Skeletal muscle tissue (tissue), 4 donors: ENCODE data around the gene EHHADH. TPM values are rescaled to one million over a fixed set of nuclear protein-coding genes. Genes with fewer than 3 reads are reported as not detected.
"Not testable (repeated sequence)": the region's sequence is repeated elsewhere in the genome, so short reads cannot be mapped to it uniquely, and the experiment has no call there.

ENCODE experiments used
- H3K27ac ChIP-seq: one replicate; pipeline ENCODE4 v1.7.0; 2013; ENCODE audit warnings: mild to moderate bottlenecking, low read depth, low read length, inconsistent platforms
- H3K27me3 ChIP-seq, 3 donors: one replicate each; pipeline ENCODE4 v1.7.0; 2013; ENCODE audit warnings: low read length in 3 of 3; ENCODE audit not compliant: control insufficient read depth in 3 of 3, insufficient read depth in 3 of 3
- H3K36me3 ChIP-seq, 3 donors: one replicate each; pipeline ENCODE4 v1.7.0; 2013; ENCODE audit warnings: low read length in 3 of 3; ENCODE audit not compliant: control insufficient read depth in 3 of 3, insufficient read depth in 3 of 3
- H3K4me1 ChIP-seq, 3 donors: one replicate each; pipeline ENCODE4 v1.7.0; 2013; ENCODE audit warnings: low read length in 3 of 3, mild to moderate bottlenecking in 3 of 3; ENCODE audit not compliant: control insufficient read depth in 3 of 3, insufficient read depth in 3 of 3
- H3K4me3 ChIP-seq, 3 donors: one replicate each; pipeline ENCODE4 v1.7.0; 2013; ENCODE audit warnings: low read length in 3 of 3
- H3K9ac ChIP-seq, 3 donors: one replicate each; pipeline ENCODE4 v1.7.0; 2013; ENCODE audit warnings: low read length in 3 of 3, mild to moderate bottlenecking in 3 of 3, moderate library complexity in 2 of 3, low read depth in 1 of 3
- H3K9me3 ChIP-seq, 3 donors: one replicate each; pipeline ENCODE4 v1.7.0; 2013; ENCODE audit warnings: low read length in 3 of 3; ENCODE audit not compliant: control insufficient read depth in 3 of 3
- total RNA-seq: library from RNA; depleted of rRNA; stranded (reverse); fragments of >200 nt; gene quantifications from one replicate; pipeline ENCODE4 v1.2.3, GENCODE V29; 2014
- donor health status: Osteomylitis.

Gene EHHADH
- total RNA-seq = 1.0 TPM

DNA sequence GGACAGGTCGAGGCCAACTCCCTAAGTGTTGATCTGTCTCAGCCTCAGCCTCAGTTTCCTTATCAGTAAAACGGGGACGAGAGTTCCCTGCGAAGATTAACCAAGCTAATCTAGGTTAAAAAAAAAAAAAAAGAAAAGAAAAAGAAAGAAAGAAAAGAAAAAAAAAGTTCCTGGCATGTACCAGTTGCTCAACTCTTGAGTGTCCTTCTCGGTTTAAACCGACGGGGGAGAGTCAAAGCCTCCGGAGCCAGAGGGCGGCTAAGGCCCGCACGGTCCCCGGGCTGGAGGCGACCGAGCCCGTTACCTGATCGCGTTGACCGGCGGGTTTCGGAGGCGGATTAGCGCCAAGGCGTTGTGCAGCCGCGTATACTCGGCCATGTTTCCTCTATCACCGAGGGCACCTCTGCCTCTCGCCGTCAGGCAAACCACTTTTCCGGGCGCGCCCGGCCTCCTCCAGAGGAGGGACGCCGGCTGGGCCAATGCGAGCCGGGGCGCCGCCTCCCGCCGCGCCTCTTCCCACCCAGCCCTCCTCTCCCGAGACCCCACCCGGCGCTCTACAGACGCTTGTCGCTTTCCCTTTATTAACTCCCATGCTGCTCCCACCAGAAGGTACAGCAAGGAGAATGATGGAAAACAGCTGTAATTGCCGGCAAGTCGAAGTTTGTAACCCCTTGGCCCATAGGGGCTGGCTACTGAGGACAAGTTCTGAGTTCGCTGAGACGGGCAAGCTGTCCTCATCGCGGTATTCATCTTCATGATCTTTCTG is at the start of gene EHHADH:
EHHADH (minus strand) TSS at position 405 of the 766 bp plus-strand sequence; CDS start at position 378, 27 bp downstream.
- peak within 1 kb of the TSS; percentile 74 to 83 (median 76) for H3K4me3 ChIP-seq
- H3K27me3 ChIP-seq = no peaks in the 10 kb centered on the region
- H3K36me3 ChIP-seq = no peaks in the 10 kb centered on the region
- H3K9ac ChIP-seq = peak within 1 kb of the TSS; percentile 56 to 76 (median 73)
- no peak within 1 kb of the TSS for H3K27ac ChIP-seq
- peaks cover 0 to 4% (median 0%) of the 10 kb centered on the region in 3 donors for H3K9me3 ChIP-seq
- no peaks in the 10 kb centered on the region for H3K4me1 ChIP-seq

GRCh38 chr3:185299918-185300426 is 46.1 kb upstream of the EHHADH start:
- not testable (repeated sequence) for H3K27ac ChIP-seq, H3K4me3 ChIP-seq, H3K9ac ChIP-seq, H3K36me3 ChIP-seq, H3K9me3 ChIP-seq, H3K4me1 ChIP-seq, H3K27me3 ChIP-seq

DNA sequence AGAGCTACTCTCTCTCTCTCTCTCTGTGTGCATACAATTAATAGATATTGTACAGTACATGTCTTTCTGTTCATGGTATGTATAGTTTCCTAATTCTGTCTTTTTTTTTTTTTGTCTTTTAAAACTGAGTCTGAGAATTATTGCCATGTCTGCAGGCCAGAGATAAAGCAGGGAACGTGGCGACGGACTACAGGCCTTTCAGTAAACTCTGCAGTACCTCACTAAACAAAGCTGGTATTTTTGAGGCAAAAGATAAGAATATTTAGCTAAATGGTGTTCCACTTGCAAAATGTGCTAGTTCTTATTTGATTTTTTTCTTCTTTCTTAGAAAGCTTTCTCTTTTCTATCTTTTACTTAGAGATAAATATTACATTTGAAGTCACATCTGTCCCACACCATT is 44.0 kb upstream of the EHHADH start:
- Histone ChIP-seq H3K36me3 (no peaks in the 10 kb centered on the region), H3K4me3 (no peak overlapping the region), H3K4me1 (no peaks in the 10 kb centered on the region), H3K9ac (no peak overlapping the region), H3K27ac (no peak overlapping the region), H3K9me3 (no peaks in the 10 kb centered on the region), H3K27me3 (no peaks in the 10 kb centered on the region)

- no peaks in the 10 kb centered on the region for H3K4me1 ChIP-seq
- H3K4me3 ChIP-seq = no peak overlapping the region
- peaks cover 0 to 3% (median 2%) of the 10 kb centered on the region in 3 donors for H3K36me3 ChIP-seq
- H3K9me3 ChIP-seq = no peaks in the 10 kb centered on the region
- no peaks in the 10 kb centered on the region for H3K27me3 ChIP-seq
- no peak overlapping the region for H3K27ac ChIP-seq
- H3K9ac ChIP-seq = no peak overlapping the region
Observed at GRCh38 chr3:185292238-185292637, 38.4 kb upstream of the EHHADH start.

DNA sequence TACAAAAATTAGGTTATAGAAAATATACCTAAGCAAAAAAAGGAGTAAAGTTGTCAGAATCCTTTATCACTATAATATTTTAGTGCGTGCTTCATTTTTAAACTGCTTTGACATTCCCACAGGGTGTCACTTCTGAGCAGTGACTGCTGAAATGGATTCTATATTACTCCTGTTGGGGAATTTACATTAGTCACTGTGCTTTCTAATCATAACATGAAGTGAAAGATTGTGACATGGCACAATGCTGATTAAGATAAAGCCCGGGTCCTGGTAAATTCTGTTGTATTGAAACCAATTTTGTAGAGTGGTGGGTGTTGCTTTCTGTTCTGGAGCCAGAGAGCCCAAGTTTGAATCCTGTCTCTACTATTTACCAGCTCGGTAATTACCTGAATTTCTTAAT is 36.4 kb upstream of the EHHADH start:
- Histone ChIP-seq H3K4me1 (no peaks in the 10 kb centered on the region), H3K9ac (no peak overlapping the region), H3K4me3 (no peak overlapping the region), H3K27ac (no peak overlapping the region), H3K9me3 (no peaks in the 10 kb centered on the region), H3K27me3 (no peaks in the 10 kb centered on the region), H3K36me3 (peaks cover 0 to 3% (median 2%) of the 10 kb centered on the region in 3 donors)

GRCh38 chr3:185283374-185283935 is 29.6 kb upstream of the EHHADH start:
- no peak overlapping the region for H3K27ac ChIP-seq
- peaks cover 0 to 9% (median 0%) of the 10 kb centered on the region in 3 donors for H3K27me3 ChIP-seq
- peaks cover 8 to 13% (median 9%) of the 10 kb centered on the region in 3 donors for H3K4me1 ChIP-seq
- H3K9me3 ChIP-seq = peaks cover 0 to 11% (median 0%) of the 10 kb centered on the region in 3 donors
- no peak overlapping the region for H3K9ac ChIP-seq
- peak overlapping the region; percentile 81 to 98 (median 90) for H3K4me3 ChIP-seq
- H3K36me3 ChIP-seq = no peaks in the 10 kb centered on the region

DNA sequence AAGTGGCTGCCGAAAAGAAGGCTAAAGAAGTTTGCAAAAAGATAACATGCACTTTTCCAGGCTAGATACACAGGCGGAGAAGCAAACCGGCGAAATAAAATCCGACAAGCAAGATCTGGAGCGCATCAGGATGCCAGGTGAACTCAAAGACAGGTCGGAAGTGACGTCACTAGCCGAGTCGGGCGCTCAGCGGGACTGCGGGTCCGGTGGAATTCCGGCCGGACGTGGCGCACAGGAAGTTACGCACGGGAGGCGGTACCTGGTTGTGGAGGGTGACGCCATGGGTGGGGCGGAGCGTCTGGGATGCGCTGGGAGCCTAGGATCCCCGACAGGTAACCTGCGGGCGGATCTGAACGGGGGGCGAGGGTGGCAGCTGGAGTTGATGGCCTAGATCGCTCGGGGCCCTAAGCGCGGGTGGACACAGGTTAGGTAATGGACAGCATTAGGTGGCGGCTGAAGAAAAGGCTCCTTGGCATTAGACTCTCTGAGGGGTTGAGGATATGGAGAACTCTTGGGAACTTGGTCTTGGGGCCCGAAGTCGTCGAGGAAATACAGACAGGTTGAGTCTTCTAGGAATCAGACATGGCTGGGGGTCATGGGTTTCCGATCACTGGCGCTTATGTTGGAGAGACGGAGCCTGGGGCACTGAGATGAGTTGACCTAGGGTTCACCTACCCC is 29.0 kb upstream of the EHHADH start:
- Histone ChIP-seq H3K27ac (no peak overlapping the region), H3K27me3 (peaks cover 0 to 9% (median 0%) of the 10 kb centered on the region in 3 donors)

DNA sequence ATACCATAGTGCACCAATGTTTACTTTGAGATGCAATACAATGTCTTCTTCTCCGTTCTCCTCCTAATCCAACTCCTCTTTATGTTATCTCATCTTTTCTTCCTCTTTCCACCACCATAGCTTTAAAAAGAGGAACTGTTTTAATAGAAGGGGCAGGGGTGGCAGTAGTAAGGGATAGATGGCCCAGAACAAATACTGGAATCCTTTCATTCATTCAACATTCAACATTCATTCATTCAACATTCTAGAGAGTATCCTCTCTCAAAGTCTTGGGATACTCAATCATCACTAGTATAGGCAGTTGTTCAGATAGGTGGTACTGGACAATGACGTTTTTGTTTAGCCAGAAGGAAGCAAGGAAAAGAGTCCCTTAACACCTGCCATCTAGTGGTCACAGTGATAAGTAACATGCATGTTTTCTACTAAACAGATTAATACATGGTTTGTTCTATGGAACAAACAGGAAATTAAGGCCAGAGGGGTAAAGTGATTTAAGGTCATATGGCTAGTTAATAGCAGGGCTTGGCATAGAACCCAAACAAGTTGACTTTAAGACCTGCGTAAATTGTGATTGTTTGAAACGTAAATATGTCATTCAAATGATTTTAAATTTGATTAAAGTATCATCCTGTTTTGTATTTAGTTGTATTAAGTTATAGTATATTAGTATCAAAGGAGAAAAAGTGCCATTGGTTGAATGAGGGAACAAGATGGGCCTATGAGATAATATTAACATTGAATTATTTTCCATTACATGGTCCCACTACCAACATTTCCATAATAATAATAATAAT is 26.9 kb upstream of the EHHADH start:
- Histone ChIP-seq H3K4me1 (peaks cover 8 to 13% (median 9%) of the 10 kb centered on the region in 3 donors), H3K27ac (no peak overlapping the region), H3K9ac (no peak overlapping the region), H3K27me3 (peaks cover 0 to 14% (median 6%) of the 10 kb centered on the region in 3 donors), H3K9me3 (peaks cover 0 to 11% (median 0%) of the 10 kb centered on the region in 3 donors), H3K36me3 (no peaks in the 10 kb centered on the region), H3K4me3 (no peak overlapping the region)

More for the DNA sequence above, 29.0 kb upstream of the EHHADH start:
- H3K9me3 ChIP-seq = peaks cover 0 to 11% (median 0%) of the 10 kb centered on the region in 3 donors
- peaks cover 8 to 13% (median 9%) of the 10 kb centered on the region in 3 donors for H3K4me1 ChIP-seq
- no peaks in the 10 kb centered on the region for H3K36me3 ChIP-seq
- peak overlapping the region; percentile 81 to 98 (median 90) for H3K4me3 ChIP-seq
- H3K9ac ChIP-seq = peak overlapping the region; percentile 16 to 63 (median 36)

DNA sequence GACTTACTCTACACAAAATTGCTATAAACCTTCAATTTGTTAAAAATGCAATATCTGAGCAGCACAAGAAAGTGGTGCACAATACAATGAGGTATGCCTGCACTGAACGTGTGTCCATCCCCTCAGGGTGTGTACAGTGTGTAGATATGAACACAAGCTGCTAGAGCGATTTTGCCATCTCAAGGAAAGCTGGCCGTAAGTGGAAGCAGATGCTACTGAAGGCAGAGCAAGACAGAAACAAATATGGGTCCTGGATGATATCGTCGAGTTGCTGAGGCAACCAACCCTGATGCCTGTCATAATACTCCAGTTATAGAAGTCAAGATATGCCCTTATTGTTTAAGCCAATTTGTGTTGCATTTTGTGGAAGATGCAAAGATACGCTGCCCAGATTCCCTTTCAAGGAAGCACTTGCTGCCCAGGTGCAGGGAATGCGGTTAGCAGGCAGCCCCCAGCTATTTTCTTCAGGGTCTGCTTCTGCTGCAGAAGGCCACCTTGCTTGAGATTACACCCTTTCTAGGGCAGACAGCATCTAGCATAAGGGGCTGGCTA is 25.8 kb upstream of the EHHADH start:
- H3K9ac ChIP-seq = no peak overlapping the region
- H3K36me3 ChIP-seq = no peaks in the 10 kb centered on the region
- H3K4me3 ChIP-seq = no peak overlapping the region
- H3K27me3 ChIP-seq = peaks cover 0 to 16% (median 6%) of the 10 kb centered on the region in 3 donors
- peaks cover 8 to 13% (median 9%) of the 10 kb centered on the region in 3 donors for H3K4me1 ChIP-seq
- peaks cover 0 to 11% (median 0%) of the 10 kb centered on the region in 3 donors for H3K9me3 ChIP-seq
- H3K27ac ChIP-seq = no peak overlapping the region
